Spleen (tissue), 11 donors: ENCODE measurements around the gene FAM25G. TPM values are rescaled to one million over a fixed set of nuclear protein-coding genes. Genes with fewer than 3 reads are reported as not detected.

Source experiments
- DNase-seq: peaks from one replicate; pipeline ENCODE4 v3.0.0-alpha.2; 2020
- H3K27ac ChIP-seq, 8 donors: fragments of 200-600 bp; sonication (generic) in 7 of 8; 1 replicate in 4 of 8; 2 replicates in 4 of 8; pipeline versions ENCODE4 v1.5.0 to v1.8.0; 2016 to 2021; ENCODE audit warnings: inconsistent platforms in 4 of 8, mild to moderate bottlenecking in 4 of 8, moderate library complexity in 1 of 8
- H3K27me3 ChIP-seq, 7 donors: fragments of 200-600 bp; sonication (generic) in 6 of 7; replicated peaks in 1 of 7; 1 replicate in 4 of 7; 2 replicates in 3 of 7; pipeline versions ENCODE4 v1.5.0 to v1.8.0; 2016 to 2021; ENCODE audit warnings: inconsistent platforms in 3 of 7, mild to moderate bottlenecking in 1 of 7
- H3K36me3 ChIP-seq, 6 donors: fragments of 200-600 bp; sonication (generic) in 5 of 6; 1 replicate in 4 of 6; 2 replicates in 2 of 6; pipeline versions ENCODE4 v1.5.0 to v1.8.0; 2016 to 2021; ENCODE audit warnings: inconsistent platforms in 2 of 6
- H3K4me1 ChIP-seq, 6 donors: fragments of 200-600 bp; sonication (generic) in 5 of 6; 1 replicate in 3 of 6; 2 replicates in 3 of 6; pipeline versions ENCODE4 v1.5.0 to v1.8.0; 2016 to 2021; ENCODE audit warnings: inconsistent platforms in 3 of 6
- H3K4me3 ChIP-seq, 8 donors: fragments of 200-600 bp; sonication (generic) in 7 of 8; 1 replicate in 4 of 8; 2 replicates in 4 of 8; pipeline versions ENCODE4 v1.5.0 to v1.8.0; 2016 to 2021; ENCODE audit warnings: inconsistent platforms in 4 of 8, mild to moderate bottlenecking in 4 of 8, moderate library complexity in 2 of 8
- H3K9me3 ChIP-seq, 8 donors: fragments of 200-600 bp; sonication (generic) in 7 of 8; 1 replicate in 4 of 8; 2 replicates in 4 of 8; pipeline versions ENCODE4 v1.5.0 to v1.8.0; 2016 to 2021; ENCODE audit warnings: inconsistent platforms in 4 of 8
- POLR2A ChIP-seq, 3 donors: fragments of 450-650 bp; IDR thresholded peaks; one replicate each; pipeline ENCODE4 v1.5.1; 2017; ENCODE audit warnings: antibody characterized with exemption in 3 of 3, mild to moderate bottlenecking in 1 of 3
- POLR2AphosphoS5 ChIP-seq, 3 donors: sonication (generic); formaldehyde crosslinking; IDR thresholded peaks; one replicate each; pipeline ENCODE4 v1.5.1; 2017; ENCODE audit warnings: antibody characterized with exemption in 3 of 3
- WGBS, 5 donors: extraction: QIAGEN DNeasy Blood & Tissue Kit in 3 of 5; methylation state at CpG; one replicate each; pipeline versions ENCODE4 v1.1.5 to v1.1.7; 2013 to 2018; 5-methylcytosine and 5-hydroxymethylcytosine counted together
- intact Hi-C: fragments of 100-400 bp; cut with DNase I; formaldehyde crosslinking; loops from one replicate; pipeline ENCODE4 v1.15.0; 2023; ENCODE audit warnings: low total_unique reads
- polyA plus RNA-seq, 3 donors: library from polyadenylated mRNA; stranded (reverse); fragments of 200-250 nt; gene quantifications; one replicate each; pipeline ENCODE4 v1.2.1, GENCODE V29; 2013
- small RNA-seq, 4 donors: library from RNA; depleted of rRNA; stranded (forward); fragments of <200 nt; gene quantifications; one replicate each; pipeline ENCODE3, GENCODE V24; 2016
- total RNA-seq, 7 donors: library from RNA; depleted of rRNA in 3 of 7; stranded (reverse); fragments of >200 nt in 3 of 7; fragmentation: NEBNext Ultra II Directional in 4 of 7; extraction: Animal tissue kit (Norgen Biotek cat#: 25700) in 4 of 7; gene quantifications; one replicate each; pipeline versions ENCODE4 v1.1.0 to v1.2.1, GENCODE V29; 2016 to 2021
- TF ChIP-seq, protein P1 (sequence below), 11 experiments: fragments of 200-600 bp in 7 of 11; fragments of 450-650 bp in 4 of 11; sonication (generic) in 4 of 11; IDR thresholded peaks in 8 of 11; conservative IDR thresholded peaks in 3 of 11; 1 replicate in 7 of 11; 2 replicates in 4 of 11; pipeline versions ENCODE4 v1.4.0 to v1.8.0; 2016 to 2021; ENCODE audit warnings: antibody characterized with exemption in 11 of 11, inconsistent platforms in 4 of 11, mild to moderate bottlenecking in 1 of 11
- donor health status: healthy with polysubstance abuse.
- donor health status: DM: no; HTN: no; CAD: no; lungs with moderate emphysema.
- donor health status: DM: no; HTN: no; CAD: no.
- donor health status: Bipolar disorder and iron deficiency.
- donor health status: healthy.
- donor health status: DM: no; HTN: no; CAD: no.
- donor health status: DM: yes; HTN: yes; CAD: no.

FAM25G gene
- total and polyA plus RNA-seq, 10 donors = not detected

DNA sequence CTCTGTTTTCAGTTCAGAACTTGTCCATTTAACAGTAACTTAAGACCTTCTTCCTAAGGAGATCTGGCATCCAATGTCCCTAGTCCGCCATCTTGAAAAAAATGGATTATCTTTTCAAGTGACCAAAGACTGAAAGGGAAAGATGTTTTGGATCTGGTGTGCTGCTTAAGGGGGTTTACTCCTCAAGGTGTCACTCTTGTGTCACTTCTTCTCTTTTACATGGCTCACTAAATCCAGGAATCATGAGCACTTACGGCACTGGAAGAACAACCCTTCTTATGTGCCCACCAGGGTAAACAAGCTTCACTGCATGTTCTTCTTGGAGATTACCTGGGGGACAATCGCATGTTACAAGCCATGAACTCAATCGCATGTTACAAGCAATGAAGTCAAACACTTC is 51.3 kb downstream of the FAM25G start:
- no peak overlapping the region for H3K4me3 ChIP-seq
- H3K9me3 ChIP-seq = peaks cover 0 to 34% (median 27%) of the 10 kb centered on the region in 8 donors
- H3K36me3 ChIP-seq = no peaks in the 10 kb centered on the region
- 91 to 97% (median 94%) methylated on average over 4 of the region's 4 CpGs for WGBS, 5 donors
- no peaks in the 10 kb centered on the region for H3K4me1 ChIP-seq
- intact Hi-C loops = no loop called here
- H3K27ac ChIP-seq = no peak overlapping the region
- TF ChIP-seq POLR2A (IDR thresholded peaks at IDR 0.05) (no peak), POLR2AphosphoS5 (IDR thresholded peaks at IDR 0.05) (no peak)
- TF ChIP-seq, protein P1, sequence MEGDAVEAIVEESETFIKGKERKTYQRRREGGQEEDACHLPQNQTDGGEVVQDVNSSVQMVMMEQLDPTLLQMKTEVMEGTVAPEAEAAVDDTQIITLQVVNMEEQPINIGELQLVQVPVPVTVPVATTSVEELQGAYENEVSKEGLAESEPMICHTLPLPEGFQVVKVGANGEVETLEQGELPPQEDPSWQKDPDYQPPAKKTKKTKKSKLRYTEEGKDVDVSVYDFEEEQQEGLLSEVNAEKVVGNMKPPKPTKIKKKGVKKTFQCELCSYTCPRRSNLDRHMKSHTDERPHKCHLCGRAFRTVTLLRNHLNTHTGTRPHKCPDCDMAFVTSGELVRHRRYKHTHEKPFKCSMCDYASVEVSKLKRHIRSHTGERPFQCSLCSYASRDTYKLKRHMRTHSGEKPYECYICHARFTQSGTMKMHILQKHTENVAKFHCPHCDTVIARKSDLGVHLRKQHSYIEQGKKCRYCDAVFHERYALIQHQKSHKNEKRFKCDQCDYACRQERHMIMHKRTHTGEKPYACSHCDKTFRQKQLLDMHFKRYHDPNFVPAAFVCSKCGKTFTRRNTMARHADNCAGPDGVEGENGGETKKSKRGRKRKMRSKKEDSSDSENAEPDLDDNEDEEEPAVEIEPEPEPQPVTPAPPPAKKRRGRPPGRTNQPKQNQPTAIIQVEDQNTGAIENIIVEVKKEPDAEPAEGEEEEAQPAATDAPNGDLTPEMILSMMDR (IDR thresholded peaks at IDR 0.05 in 8 of 11, conservative IDR thresholded peaks at IDR 0.05 in 3 of 11) = no peak
- H3K27me3 ChIP-seq = peaks cover 0 to 34% (median 0%) of the 10 kb centered on the region in 7 donors
- no peak for DNase-seq

GRCh38 chr10:47438857-47439474 is 52.5 kb downstream of the FAM25G start:
- Histone ChIP-seq H3K27me3 (peaks cover 0 to 35% (median 0%) of the 10 kb centered on the region in 7 donors), H3K4me3 (no peak overlapping the region), H3K4me1 (no peaks in the 10 kb centered on the region), H3K27ac (no peak overlapping the region), H3K9me3 (peaks cover 0 to 28% (median 19%) of the 10 kb centered on the region in 8 donors), H3K36me3 (no peaks in the 10 kb centered on the region)
- DNase-seq = peak; percentile 31
- no peak for TF ChIP-seq POLR2A (IDR thresholded peaks at IDR 0.05)
- TF ChIP-seq, protein P1 (IDR thresholded peaks at IDR 0.05 in 8 of 11, conservative IDR thresholded peaks at IDR 0.05 in 3 of 11) = no peak
- no peak for TF ChIP-seq POLR2AphosphoS5 (IDR thresholded peaks at IDR 0.05)
- 62 to 70% (median 66%) methylated on average over 6 of the region's 6 CpGs for WGBS, 5 donors
- intact Hi-C loops = no loop called here

Small RNA genes lying within 50 kb of the gene (small RNA-seq; reads per million reads assigned to genes)
- gene AL591684.3 = 0 reads per million in 4 donors
- 0 reads per million in 4 donors for gene RNA5SP312

Other genes starting within 250 kb of the FAM25G start
- gene GDF10, start 191.5 kb downstream of the FAM25G start, total RNA-seq = under 1 TPM in 4 of 7 donors, not detected in 3; 0.19 to 0.30 (median 0.21) TPM
- under 1 TPM; 0.02 to 0.35 (median 0.12) TPM for gene GDF10, start 191.5 kb downstream of the FAM25G start, polyA plus RNA-seq
- gene GDF2, start 169.2 kb downstream of the FAM25G start, total RNA-seq = not detected
- not detected for gene GDF2, start 169.2 kb downstream of the FAM25G start, polyA plus RNA-seq
- not detected for gene RBP3, start 143.3 kb downstream of the FAM25G start, total RNA-seq
- gene RBP3, start 143.3 kb downstream of the FAM25G start, polyA plus RNA-seq = not detected
- gene ZNF488, start 107.4 kb downstream of the FAM25G start, total RNA-seq = under 1 TPM in 3 of 7 donors, not detected in 4; 0.09 to 0.26 (median 0.13) TPM
- gene ZNF488, start 107.4 kb downstream of the FAM25G start, polyA plus RNA-seq = under 1 TPM in 1 of 3 donors, not detected in 2; 0.02 TPM
- under 1 TPM in 1 of 7 donors, not detected in 6; 0.22 TPM for gene ANXA8, start 7.6 kb downstream of the FAM25G start, total RNA-seq
- under 1 TPM; 0.04 to 0.32 (median 0.18) TPM for gene ANXA8, start 7.6 kb downstream of the FAM25G start, polyA plus RNA-seq
- gene AGAP9, start 31.9 kb upstream of the FAM25G start, total RNA-seq = 10 to 100 TPM in 3 of 7 donors, 1 to 10 TPM in 4; 4.2 to 19.8 (median 8.9) TPM
- gene AGAP9, start 31.9 kb upstream of the FAM25G start, polyA plus RNA-seq = 1 to 10 TPM; 4.4 to 9.6 (median 6.4) TPM